ENCODE data around the gene COL25A1.
"Not testable (repeated sequence)": the region's sequence is repeated elsewhere in the genome, so short reads cannot be mapped to it uniquely, and the experiment has no call there.

COL25A1 gene

DNA sequence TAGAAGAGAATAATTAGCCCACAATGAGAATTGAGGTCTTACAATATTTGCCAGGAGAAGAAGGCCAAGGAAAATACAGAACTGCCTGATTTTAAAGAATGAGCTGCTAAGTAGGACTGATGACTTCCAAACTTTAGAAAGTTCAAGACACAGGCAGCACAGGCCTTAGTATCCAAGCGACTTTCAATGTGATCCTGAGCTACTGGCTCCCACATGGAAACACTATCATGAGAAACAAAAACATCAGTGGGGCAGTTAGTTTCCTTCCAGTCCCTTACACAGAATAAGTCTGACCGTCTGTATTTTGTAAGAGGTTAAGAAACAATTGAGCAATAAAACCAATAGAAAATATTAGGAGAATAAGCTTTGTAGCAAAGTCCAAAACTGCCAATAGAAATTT lies 251.4 kb downstream of the COL25A1 start:
- DNase-seq (ENCODE audit: low read depth), result no peak

DNA sequence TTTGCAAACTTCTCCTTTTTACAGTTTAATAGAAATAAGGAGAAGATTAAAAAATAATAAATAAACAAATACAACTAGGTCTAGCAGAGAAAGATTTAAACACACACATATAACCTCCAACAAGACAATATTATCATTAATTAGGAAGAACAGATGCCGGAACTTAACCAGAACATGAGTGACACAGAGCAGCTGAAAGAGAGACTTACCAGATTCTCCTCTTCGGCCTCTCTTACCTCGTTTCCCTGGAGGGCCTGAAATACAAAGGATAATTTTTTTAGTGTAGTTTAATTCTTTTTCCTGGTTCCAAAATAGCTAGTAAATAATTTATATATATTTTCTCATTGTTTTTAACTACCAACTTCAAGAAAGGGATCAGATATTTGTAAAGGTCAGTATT lies 252.5 kb downstream of the COL25A1 start:
- DNase-seq (ENCODE audit: low read depth), result no peak

DNA sequence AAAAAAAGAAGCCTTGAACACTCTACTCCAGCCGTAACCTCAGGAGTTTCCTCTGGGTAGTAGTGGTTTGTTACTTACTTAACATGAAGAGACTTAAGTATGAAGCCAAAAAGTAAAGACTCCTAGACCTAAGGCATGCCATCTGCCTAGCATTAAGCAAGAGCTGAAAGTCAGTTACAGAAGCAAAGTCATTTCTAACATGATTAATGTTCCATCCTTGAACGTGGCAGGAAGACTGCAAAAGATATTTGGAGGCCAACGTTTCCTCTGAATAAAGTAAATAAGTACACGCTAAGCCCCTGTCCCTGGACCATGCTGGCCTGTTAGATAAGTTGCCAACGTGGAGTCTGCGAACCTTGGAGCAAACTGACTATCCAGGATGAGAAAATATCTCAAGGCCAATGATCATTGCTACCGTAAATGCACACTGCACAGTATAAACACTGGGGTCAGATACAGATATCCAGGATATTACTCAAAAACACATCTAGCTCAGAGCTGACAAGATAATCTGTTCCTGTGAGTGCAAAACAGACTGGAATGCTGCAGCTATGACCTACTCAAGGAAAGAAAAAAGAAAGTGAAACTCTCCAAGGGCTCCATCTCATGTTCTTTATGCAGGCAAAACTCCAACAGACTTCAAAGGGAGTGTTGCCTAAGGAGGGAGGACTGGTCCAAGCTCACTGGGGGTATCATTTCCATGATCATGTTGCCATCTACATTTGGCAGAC lies 255.8 kb downstream of the COL25A1 start:
- peak; percentile 8 for DNase-seq (ENCODE audit: low read depth)

DNA sequence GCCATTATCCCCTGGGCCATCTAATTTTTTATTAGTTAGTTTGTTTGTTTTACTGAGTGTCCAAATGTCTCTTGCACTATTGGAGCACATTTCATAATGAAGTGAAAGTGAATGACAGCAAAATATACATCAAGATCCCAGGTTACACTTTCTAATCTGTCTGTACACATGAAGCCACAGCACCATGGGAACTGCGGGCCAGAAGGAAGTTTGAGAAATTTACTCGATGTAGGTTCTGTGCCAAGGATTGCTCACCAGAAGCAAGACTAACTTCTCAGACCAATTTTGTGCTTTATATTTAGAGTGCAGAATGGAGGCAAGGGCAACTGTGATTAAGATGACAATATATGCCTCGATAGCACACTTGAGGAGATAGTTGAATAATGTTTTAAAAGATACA lies 258.0 kb downstream of the COL25A1 start:
- no peak for DNase-seq (ENCODE audit: low read depth)

DNA sequence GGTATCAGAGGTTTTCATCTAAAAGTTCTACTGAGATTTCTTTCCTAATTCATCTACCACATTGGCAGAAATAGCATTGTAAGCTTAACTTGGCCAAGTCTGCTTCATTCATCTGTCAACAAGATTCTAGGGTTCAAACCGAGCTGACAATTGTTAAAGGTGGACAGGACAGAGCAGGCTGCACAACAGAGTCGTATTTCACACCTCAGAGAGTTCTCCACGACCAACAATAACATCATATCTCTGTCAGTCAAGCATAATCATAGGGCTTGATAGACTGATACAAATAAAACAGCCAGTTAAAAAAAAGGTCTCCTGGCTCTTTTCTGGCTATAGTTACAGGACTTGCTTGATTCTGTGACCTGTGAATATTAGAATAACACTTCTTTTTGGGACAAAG lies 259.2 kb downstream of the COL25A1 start:
- no peak for DNase-seq (ENCODE audit: low read depth)

DNA sequence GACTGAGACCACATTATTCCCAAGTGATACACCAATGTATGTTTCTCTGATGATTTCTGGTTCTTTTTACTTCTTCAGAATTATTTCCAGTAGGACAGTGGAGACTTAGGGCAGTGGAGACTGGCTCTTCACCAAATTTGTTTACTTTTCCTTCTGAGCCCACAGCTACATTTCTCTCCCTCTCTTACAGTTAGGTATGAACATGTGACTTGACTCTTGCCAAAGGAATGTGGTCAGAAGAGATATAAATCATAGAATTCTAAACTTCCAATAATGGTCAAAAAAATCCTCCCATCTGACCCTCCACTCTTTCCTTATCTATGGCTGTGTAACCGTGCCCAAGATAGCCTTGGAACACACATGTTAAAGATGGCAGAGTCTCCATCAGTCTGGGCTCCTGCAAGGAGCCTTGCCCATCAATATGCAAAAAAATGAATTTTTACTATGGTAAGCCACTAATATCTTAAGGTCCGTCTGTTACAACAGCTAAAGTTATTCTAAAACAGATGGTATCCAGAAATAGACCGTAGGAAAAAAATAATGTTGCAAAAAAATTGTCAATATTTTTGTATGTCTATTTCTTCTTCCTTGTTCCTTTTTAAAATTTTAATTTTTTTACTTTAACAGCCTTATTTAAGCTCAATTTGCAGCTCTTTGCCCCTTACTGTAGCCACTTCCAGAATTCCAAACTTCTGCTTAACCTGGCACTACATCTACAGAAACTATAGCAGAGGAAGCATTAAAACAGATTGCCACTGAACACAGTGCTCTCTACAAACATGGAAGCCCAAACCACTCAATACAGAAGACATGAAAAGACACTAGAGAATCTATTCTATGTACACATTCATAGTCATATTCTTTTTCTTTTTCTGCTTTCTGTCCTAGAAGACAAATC lies 260.7 kb downstream of the COL25A1 start:
- peak; percentile 14 for DNase-seq (ENCODE audit: low read depth)

DNA sequence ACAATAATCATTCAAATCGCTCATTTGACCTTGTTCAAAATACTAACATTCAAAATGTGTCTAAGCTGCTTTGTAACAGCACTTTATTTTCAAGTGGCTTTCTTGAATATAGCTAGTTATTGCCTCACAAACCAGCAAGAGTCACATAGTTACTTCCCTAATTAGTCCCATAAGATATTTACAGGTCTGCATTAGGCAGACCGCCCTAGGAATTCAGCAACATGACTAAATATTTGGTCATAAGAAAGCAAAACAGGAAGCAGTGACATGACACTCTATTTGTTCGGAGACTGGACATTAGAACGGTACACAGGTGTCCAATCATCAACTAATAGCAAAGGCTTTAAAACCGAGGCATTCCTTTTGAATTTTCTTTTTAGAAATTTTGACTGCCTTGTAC lies 262.0 kb downstream of the COL25A1 start:
- DNase-seq (ENCODE audit: low read depth), result peak; percentile 4

DNA sequence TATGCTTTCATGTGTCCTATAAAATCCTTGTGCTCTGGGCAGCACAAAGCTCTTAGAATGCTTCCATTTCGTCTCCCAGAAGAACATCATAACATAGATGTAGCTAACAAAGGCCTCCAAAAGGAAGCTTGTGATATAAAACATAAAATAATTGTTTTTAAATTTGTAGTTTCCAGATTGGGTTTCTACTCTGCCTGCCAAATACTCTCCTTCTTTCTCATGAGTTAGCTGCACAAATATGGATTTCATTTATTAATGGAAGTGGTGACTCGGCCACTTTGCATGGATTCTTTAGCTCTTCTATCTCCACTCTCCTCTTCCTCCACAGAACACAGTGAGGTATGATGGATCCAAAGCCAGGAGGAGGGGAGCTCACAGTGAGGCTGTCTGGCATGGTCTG lies 265.4 kb downstream of the COL25A1 start:
- no peak for DNase-seq (ENCODE audit: low read depth)

DNA sequence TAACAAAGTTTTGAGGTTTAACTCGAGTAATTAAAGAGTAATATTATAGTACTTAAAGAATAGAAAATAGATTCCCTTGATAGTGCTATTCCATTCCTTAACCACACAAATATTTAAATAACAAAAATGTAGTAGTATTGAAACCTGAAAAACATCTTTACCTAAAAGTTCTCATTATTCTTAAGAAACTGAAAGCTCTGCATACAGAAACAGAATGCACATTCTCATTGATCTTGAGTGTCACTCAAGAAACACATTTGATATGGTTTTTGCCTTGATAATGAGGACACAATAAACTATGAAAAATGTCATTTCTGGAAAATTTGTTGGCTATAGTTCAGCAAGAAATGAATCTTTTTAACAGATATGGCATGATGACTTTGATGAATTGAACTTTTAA lies 268.5 kb downstream of the COL25A1 start:
- no peak for DNase-seq (ENCODE audit: low read depth)

DNA sequence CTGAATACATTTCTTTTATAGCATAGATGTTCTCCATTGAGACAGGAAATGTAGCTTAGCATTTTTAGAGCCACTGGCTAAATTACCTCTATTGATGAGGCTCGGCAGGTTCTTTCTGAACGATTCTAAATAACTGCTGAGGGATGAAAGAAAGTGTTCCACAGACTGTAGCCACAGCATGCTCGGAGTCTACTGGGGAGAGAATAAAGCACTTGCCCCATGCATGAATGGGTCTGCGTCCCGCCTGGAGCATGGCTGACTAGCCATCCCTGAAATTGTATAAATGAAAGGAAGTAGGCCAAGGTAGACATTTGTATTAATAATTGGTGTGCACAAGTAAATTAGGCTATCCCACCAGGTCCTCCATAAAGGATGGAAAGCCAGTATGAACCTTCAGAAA lies 269.8 kb downstream of the COL25A1 start:
- DNase-seq (ENCODE audit: low read depth), result no peak

DNA sequence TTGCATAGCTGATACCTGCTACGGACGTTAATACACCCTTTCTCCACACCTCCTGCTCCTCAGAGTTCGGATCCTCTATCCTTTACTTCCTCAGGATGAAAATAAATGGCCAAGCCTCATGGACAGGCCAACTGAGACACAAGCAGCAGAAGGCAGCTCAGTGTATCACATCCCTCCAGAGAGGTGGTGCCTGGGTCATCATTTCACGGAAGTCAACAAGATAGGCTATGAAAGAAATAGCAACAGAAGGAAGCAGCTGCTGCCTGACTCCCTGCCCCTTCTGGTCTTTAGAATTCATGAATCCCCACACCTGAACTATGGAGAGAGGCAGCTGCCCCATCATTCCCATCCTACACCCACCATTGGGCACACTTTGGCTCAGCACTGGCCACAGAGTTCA lies 272.5 kb downstream of the COL25A1 start:
- DNase-seq (ENCODE audit: low read depth), result no peak

DNA sequence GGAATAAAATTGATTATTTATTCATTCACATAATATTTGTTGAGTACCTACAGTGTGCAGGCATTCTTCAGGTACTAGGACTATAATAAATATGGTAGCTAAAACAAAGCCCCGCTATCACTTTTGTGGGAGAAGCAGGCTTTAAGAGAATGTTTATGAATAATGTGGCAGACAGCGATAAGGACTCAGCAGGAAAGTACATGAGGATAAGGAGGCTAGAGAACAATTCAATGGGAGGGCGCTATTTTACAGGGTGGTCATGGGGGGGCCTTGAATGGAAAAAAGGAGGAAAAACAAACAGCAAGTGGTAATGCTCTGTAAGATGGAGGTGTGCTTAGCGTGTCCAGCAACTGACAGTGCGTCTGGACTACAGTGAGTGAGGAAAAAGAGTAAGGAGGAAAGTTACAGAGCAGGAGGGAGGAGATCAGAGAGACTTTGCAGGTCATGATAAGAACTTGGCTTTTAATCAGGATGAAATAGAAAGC lies 275.4 kb downstream of the COL25A1 start:
- DNase-seq (ENCODE audit: low read depth), result no peak

DNA sequence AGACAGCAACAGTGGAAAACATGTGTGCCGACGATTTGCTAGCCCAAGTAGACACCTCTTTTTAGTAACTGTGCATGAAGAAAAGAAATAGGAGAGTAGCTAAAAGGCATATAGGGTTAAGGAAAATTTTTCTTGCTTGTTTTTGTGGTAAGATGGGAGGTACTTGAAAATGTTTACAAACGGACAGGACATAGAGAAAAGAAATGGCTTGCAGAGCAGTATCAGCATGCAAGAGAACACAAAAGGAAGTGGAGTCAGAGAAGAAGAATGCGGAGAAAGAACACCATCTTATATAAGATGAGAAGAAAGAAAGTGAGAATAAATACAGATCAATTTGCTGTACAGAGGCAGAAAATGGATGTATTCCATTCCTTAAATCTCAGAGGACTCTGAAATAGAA lies 275.9 kb downstream of the COL25A1 start:
- peak; percentile 9 for DNase-seq (ENCODE audit: low read depth)

DNA sequence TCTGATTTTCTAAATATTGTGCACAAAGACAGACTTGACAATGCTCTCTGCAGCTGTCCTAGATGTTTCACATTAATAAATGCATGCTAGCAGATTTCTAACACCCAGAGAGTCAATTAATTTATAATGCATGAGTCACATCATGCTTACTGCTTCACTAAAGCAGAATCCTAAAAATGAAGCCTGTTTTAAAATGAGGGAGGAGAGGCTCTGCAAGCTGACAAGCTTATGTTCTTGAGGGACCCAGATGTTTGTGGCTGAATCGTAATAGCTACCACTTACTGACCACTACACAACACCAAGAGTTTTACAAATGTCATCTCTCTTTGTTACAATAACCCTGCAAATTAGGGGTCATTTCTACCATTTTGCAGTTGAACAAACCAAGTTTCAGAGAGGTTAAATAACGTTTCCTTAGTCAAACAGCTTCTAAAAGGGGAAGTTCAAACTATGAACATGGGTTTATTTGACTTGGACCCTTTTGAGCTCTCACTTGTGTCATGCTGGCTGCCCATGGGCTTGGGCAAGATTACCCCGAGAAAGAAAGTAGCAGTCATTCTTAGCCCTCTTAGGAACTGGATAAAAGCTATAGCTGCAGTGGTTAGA lies 276.9 kb downstream of the COL25A1 start:
- no peak for DNase-seq (ENCODE audit: low read depth)

DNA sequence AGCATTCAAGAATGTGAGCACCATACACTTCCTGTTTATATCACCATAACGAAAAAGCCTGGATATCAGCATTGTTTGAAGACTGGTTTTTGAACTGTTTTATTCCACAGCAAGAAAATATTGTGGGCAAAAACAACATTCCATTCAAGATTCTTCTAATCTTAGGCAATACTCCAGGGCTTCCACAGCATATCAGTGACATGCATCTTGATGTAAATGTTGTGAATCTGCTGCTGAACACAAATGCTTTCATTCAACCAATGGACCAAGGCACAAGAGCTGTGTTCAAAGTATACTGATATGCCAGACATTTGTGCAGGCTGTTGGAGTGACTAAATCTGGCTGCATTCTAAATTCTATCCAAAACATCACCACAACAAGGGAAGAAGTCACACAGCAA lies 279.5 kb downstream of the COL25A1 start:
- DNase-seq (ENCODE audit: low read depth), result no peak

DNA sequence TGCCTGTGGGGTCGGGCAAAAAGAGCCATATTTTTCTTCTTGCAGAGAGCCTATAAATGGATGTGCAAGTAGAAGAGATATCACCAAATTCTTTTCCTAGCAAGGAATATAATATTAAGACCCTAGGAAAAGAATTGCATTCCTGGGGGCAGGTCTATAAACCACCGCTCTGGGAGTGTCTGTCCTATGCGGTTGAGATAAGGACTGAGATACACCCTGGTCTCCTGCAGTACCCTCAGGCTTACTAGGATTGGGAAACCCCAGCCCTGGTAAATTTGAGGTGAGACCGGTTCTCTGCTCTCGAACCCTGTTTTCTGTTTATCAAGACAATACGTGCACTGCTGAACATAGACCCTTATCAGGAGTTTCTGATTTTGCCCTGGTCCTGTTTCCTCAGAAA lies 280.8 kb downstream of the COL25A1 start:
- DNase-seq (ENCODE audit: low read depth), result not testable (repeated sequence)

DNA sequence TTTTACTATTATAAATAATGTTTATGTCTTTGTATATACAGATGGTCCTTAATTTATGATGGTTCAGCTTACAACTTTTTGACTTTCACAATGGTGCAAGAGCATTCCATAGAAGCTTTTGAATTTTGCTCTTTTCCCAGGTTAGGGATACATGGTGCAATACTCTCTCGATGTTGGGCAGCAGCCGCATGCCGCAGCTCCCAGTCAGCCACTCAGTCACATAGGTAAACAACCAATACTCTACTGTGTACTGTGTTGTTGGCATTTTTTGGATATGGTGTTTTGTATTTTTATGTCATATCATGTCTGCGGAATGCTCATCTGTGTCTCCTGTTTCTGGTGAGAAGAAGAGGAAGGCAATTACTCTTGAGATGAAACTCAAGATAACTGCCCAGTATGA lies 281.6 kb downstream of the COL25A1 start:
- no peak for DNase-seq (ENCODE audit: low read depth)

DNA sequence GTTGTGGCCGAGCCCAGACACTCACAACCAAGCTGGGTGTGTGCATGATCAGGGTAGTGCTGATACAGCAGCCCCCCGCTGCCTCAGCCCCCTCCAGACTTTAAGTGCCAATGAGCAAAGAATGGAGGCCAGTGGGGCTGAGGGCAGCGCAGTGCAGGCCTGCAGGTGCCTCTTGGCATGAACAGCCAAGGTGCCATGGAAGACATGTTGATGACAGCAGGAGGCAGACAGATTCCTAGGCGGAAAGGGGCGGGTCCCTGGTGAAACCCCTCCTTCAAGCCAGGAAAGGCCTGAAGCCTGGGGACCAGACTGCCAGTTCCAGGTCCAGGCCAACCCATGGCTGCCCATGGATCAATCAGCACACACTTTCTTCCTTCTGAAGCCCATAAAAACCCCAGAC lies 286.3 kb downstream of the COL25A1 start:
- no peak for DNase-seq (ENCODE audit: low read depth)

DNA sequence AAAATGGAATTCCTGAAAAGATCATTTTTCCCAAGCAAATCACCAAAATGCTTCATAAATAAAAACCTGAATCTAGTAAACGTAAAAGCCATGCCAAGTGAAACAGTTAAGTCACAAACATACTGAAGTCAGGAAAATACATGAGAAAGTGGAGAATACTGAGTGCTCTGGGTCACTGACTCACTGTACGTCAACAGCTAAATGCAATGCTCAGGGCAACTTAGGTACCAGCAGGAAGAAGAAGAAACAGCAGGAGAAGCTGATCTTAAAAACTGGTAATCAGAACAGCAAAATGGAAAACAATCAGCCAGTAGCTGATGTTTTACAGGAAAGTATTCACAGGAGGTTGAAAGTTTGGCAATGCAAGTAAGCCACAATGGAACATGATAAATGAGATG lies 287.0 kb downstream of the COL25A1 start:
- no peak for DNase-seq (ENCODE audit: low read depth)

DNA sequence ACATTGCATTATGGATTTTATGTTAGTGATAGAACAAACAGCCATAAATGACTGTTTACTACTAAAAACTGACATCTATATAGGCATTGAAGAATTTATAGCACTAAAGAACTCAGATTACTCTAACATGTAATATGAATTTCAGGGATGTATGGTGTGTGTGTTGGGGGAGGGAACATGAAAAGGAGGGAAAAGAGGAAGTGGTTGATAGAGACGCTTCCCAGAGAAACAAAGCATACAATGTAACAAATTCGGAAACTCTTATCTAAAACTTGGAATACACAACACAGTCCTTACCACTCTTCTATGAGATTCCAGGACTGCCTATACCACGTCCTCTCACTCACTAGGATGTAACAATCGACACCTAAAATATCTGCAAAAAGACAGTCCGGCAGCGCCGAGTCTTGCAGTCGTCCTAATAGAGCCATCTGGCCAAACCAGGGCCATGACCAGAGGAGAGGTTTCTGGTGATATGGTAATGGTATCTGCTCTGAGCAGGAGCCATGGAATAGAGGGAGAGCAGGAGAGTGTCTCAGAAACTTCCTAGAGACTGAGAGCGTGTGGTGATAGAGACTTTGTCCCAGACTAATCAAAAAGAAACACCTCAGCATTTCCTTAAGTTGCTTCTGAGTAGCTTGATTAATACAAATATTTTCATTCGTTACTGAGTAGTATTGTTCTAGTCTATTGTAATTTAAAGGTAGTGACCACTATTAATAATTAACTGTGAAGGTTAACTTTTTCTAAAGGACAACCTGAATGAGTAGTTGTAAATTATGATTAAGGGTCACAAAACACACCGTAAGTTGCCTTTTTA lies 287.7 kb downstream of the COL25A1 start:
- no peak for DNase-seq (ENCODE audit: low read depth)

DNA sequence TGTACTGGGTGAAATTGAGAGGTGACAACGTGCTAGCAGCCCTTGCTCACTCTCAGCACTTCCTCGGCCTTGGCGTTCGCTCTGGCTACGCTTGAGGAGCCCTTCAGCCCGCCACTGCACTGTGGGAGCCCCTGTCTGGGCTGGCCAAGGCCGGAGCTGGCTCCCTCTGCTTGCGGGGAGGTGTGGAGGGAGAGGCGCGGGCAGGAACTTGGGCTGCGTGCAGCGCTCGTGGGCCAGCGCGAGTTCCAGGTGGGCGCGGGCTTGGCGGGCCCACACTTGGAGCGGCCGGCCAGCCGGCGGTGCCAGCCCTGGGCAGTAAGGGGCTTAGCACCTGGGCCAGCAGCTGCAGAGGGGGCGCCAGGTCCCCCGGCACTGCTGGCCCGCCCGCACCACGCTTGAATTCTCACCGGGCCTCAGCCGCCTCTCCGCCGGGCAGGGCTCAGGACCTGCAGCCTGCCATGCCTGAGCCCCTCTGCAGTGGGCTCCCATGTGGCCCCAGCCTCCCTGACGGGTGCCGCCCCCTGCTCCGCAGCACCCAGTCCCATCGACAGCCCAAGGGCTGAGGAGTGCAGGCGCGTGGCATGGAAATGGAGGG lies 290.1 kb downstream of the COL25A1 start:
- DNase-seq (ENCODE audit: low read depth), result no peak
